ENCODE data around the gene ATP11B. TPM values are rescaled to one million over a fixed set of nuclear protein-coding genes. Genes with fewer than 3 reads are reported as not detected.

ATP11B gene
- total and polyA plus RNA-seq, 2 experiments from 2014 or later = 5.8 to 24.7 TPM

DNA sequence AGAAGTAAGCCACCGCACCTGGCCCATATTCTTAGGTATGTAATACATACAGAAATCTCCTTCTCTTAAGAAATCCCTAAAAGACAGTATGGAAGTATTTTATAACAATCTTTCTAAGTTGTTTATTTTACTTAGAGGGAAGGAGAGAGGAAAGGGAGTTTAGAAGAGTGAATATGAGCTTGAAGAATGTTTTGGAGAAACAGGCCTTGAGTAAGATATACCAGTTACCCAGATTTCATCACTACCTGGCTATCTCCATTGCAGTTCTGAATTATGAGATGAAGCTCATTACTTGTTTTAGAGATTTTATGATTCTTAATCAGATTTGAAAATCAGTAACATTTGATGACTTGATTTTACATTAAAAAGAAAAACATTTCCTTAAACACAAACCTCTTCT is 115.2 kb downstream of the ATP11B start:
- Histone ChIP-seq H3K4me2 (no peak overlapping the region), H3K4me1 (ENCODE audit: insufficient read depth) (no peaks in the 10 kb centered on the region), H3F3A (replicated peaks; ENCODE audit: low read depth) (no peaks in the 10 kb centered on the region), H2AFZ (no peak overlapping the region), H3K27ac (ENCODE audit: low read depth) (no peak overlapping the region), H3K27me3 (ENCODE audit: insufficient read depth) (no peaks in the 10 kb centered on the region), H4K20me1 (replicated peaks; ENCODE audit: insufficient read depth) (no peaks in the 10 kb centered on the region), H3K4me3 (no peak overlapping the region), H3K9me2 (ENCODE audit: insufficient read depth) (no peaks in the 10 kb centered on the region), H3K36me3 (ENCODE audit: insufficient read depth) (no peaks in the 10 kb centered on the region), H3K79me2 (replicated peaks; ENCODE audit: insufficient read depth) (no peaks in the 10 kb centered on the region)
- no peak for ATAC-seq
- Mint-ChIP-seq H3K36me3 (ENCODE audit: low read depth) (no peaks in the 10 kb centered on the region), H3K4me1 (peaks cover 11% of the 10 kb centered on the region; the same call in 2 of the 3 replicates), H3K27me3 (ENCODE audit: insufficient read depth, low read depth, poor library complexity) (no peaks in the 10 kb centered on the region), H3K9me3 (no peaks in the 10 kb centered on the region), H3K27ac (no peak overlapping the region), H3K4me3 (no peak overlapping the region)
- no peak for DNase-seq (ENCODE audit: low spot score)
- TF ChIP-seq ZNF462 (CRISPR knock-in tag; IDR thresholded peaks at IDR 0.05) (no peak), ZNF114 (CRISPR knock-in tag; IDR thresholded peaks at IDR 0.05) (no peak), CTCF (conservative IDR thresholded peaks at IDR 0.05; ENCODE audit: low read depth in 2 of 2) (no peak), NANOG (IDR thresholded peaks at IDR 0.05; ENCODE audit: borderline replicate concordance) (no peak), ZNF331 (CRISPR knock-in tag; IDR thresholded peaks at IDR 0.05; ENCODE audit: low read depth) (no peak)
